GM19025 (cell line): ENCODE results near the gene KLHL1.

Experiments used
- ATAC-seq: cut with Tn5 transposase; IDR thresholded peaks from one replicate; pipeline ENCODE4 v1.9.1; 2021; ENCODE audit warnings: mild to moderate bottlenecking, low read depth, moderate library complexity; ENCODE audit not compliant: unreplicated experiment

KLHL1 gene

DNA sequence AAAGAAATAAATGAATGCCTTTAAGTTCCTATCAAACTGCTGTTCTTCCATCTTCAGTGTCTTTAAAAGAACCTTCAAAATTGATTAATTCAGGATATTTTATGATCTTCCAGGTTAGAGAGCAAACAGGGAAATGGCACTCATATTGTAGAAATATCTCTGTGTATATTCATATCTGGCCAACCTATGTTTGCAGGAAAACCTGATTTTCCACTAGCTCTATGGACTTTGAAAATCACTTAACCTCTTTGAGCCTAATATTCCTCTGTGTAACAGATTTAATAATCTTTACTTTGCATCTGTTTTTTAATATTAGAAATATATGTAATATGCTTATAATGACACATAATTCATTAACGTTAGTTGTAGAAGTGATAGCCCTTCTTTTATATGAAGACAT lies 228.3 kb downstream of the KLHL1 start:
- ATAC-seq, result no peak

DNA sequence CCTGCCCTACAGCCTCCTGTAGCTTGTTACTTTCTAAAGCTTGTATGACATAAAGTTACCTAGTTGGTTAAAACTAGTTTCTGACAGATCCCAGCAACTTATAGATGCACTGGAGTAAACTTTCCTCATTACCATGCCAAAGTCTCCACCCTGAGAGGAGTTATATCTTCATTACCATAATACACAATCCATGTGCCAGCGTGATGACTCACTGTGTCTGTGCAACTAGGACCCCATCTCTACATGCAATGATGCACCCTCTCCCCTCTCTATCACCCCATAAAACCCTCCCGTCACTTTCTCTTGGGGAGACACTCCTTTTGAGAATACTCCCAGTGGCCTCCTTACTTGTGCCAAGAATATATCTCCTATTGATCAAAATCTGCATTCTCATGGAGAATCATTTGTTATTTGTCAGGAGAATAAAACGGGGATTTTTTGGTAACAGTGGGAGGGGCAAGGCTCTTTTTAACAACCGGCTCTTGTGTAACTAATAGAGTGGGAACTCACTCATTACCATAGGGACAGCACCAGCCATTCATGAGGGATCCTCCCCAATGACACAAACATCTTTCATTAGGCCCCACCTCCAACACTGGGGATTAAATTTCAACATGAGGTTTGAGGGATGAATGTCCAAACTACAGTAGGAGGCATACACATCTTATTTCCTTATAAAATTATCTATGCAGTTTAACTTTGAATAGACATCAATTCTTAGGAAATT lies 235.8 kb downstream of the KLHL1 start:
- no peak for ATAC-seq

- no peak for ATAC-seq
Observed at GRCh38 chr13:69866555-69866954, 241.7 kb downstream of the KLHL1 start.

DNA sequence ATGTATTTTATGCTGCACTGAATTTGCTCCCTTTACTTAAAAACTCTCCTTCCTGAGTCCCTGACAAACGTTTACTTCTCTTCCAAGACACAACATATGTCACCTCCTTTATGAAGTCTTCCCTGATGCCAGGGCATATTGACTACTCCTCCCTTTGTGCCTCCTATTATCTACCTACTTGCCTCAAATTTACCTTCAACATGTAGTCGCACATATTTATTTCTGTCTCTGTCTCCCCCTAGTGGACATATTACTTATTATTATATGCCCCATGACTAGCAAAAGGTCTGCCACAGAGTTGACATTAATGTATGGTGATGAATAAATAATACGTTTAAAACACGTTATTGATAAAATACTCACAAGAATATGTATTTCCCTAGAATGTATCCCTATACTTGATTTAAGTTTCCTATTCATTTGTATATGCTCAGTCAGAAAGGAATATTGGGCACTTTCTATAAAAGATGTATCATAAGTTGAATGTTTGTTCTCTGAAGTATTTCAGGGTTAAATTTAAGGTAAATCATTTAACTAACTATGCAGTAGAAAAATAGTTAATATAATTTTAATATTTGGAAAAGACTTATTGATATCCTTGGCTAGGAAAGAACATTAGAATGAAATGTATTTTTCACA lies 250.9 kb downstream of the KLHL1 start:
- peak; percentile 57 for ATAC-seq

GRCh38 chr13:69856331-69856730 lies 251.9 kb downstream of the KLHL1 start:
- no peak for ATAC-seq

- no peak for ATAC-seq
Observed at GRCh38 chr13:69828527-69828926, 279.7 kb downstream of the KLHL1 start.

DNA sequence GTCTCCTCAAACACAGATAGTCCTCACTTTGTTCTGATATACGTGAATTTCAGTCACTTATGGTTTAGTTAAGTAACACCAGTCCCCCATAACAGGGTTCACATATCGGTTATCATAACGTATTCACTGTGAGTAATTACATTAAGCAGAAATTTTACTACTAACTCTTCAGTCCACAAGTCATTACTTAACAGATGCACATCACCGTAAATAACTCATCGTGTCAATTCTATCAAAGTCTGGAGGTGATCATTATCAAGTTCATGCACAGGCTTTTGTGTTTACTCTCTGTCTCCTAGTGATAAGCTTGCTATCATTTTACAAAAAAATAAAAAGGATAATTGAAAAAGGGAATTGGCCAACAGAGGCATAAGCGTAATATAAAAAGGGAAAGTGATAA lies 288.1 kb downstream of the KLHL1 start:
- ATAC-seq, result no peak

- no peak for ATAC-seq
Observed at GRCh38 chr13:69817333-69817869, 290.9 kb downstream of the KLHL1 start.

GRCh38 chr13:69809152-69809551 lies 299.1 kb downstream of the KLHL1 start:
- no peak for ATAC-seq

- no peak for ATAC-seq
Observed at GRCh38 chr13:69796256-69796655, 312.0 kb downstream of the KLHL1 start.

DNA sequence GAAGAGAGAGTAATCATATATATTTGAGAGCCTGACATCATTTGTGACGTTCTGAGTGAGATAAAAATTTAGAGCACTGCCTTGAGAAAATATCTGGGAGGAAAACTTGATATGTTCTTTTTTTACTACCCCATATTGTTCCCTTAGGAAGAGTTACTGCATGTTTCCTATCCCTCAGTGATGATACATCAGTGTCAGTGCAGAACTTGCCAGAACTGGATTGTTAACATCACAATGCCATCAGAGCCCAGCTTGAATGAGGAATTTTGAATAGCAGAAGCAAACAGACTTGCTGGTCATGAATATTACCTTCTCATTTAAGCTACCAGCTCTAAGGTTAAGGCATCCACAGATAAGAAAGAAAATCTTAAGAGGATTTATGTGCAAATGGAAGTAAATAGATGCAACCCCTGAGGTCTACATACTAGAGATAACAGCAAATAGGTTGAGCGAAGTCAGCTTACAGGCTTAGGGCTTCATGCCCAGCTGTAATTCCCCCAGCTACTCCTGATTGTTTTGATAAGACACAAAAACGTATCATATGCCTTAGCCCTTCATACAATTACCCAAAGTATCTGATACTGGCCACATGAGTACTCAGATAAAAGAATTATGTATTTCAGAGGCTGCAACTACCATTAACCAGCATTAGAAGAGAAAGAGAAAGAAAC lies 314.3 kb downstream of the KLHL1 start:
- ATAC-seq, result no peak

DNA sequence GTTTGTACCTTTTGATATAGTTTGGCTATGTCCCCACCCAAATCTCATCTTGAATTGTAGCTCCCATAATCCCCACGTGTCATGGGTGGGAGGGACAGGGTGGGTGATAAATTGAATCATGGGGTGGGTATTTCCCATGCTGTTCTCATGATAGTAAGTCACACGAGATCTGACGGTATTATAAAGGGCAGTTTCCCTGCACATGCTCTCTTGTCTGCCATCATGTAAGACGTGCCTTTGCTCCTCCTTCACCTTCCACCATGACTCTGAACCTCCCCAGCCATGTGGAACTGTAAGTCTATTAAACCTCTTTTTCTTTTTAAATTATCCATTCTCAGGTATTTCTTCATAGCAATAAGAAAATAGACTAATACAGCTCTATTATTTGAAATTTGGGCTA lies 331.3 kb downstream of the KLHL1 start:
- ATAC-seq, result no peak

- ATAC-seq, result no peak
Observed at GRCh38 chr13:69769608-69770007, 338.6 kb downstream of the KLHL1 start.

DNA sequence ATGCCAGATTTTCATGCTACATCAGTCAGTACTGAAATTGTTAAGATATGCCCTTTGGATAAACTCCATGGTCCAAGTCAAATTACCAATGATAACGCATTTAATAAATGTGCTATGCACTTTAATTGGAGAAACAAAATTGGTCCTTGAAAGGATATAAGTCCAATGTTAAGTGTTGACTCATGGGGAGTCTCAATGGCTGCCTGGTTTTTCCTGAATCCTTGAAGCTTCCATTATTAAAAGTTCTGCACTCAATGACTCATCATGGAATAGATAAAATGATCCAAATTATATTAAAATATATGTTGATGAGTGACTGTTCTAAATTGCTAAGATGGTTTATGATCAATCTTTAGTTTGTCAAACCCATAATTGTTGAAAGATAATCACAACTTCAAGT lies 346.7 kb downstream of the KLHL1 start:
- no peak for ATAC-seq

DNA sequence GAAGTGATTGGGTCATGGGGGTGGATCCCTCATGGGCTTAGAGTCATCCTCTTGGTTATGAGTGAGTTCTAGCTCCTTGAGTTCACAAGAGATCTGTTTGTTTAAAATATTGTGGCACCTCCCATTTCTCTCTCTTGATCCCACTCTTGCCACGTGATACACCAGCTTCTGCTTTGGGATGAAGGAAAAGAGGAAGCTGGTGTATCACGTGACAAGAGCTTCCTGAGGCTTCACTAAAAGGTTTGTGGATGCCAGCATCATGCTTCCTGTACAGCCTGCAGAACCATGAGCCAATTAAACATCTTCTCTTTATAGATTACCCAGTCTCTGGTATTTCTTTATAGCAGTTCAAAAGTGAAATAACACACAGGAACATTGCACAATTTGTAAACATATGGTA lies 353.2 kb downstream of the KLHL1 start:
- no peak for ATAC-seq

DNA sequence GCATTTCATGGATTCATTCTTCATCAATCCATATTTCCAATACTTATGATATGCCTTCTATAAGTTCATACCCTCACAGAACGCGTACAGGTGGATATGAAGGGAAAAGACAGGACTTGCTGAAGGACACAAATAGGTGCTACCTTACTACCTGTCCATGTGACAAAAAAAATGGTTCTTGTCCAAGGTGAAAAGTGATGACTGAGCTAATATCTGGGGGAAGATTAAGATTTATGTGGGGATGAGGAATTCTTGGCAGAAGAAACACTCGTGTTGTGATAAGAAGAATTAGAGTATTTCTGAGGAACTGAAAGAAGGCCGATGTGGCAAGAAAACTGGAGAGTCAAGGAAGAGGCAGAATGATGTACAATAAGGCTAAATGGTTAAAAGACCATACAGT lies 357.0 kb downstream of the KLHL1 start:
- ATAC-seq, result no peak

- no peak for ATAC-seq
Observed at GRCh38 chr13:69737129-69737935, 370.9 kb downstream of the KLHL1 start.

GRCh38 chr13:69721631-69722030 lies 386.6 kb downstream of the KLHL1 start:
- no peak for ATAC-seq

- no peak for ATAC-seq
Observed at GRCh38 chr13:69720278-69720983, 387.8 kb downstream of the KLHL1 start.

GRCh38 chr13:69706807-69707206 lies 401.4 kb downstream of the KLHL1 start:
- no peak for ATAC-seq
